Measurements from ENCODE around the gene ANKRA2.

DNA sequence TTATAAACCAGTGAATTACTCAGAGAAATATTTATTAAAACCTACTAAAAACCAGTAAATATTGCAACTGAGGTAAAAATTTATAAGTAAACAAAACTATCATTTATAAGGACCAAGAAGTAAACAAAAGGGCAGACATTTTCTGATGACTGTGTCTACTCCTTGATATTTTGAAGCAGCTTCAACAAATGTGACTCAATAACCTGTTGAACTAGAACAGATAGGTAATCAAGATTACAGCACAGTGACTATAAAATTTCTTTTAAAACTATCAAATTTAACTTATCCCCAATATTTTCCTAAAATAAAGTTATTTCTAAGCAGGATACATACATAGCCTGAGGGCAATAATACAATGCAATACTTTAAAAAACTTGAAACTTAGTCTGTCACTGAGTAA lies 12.8 kb downstream of the ANKRA2 start:
- TF ChIP-seq, protein P1, sequence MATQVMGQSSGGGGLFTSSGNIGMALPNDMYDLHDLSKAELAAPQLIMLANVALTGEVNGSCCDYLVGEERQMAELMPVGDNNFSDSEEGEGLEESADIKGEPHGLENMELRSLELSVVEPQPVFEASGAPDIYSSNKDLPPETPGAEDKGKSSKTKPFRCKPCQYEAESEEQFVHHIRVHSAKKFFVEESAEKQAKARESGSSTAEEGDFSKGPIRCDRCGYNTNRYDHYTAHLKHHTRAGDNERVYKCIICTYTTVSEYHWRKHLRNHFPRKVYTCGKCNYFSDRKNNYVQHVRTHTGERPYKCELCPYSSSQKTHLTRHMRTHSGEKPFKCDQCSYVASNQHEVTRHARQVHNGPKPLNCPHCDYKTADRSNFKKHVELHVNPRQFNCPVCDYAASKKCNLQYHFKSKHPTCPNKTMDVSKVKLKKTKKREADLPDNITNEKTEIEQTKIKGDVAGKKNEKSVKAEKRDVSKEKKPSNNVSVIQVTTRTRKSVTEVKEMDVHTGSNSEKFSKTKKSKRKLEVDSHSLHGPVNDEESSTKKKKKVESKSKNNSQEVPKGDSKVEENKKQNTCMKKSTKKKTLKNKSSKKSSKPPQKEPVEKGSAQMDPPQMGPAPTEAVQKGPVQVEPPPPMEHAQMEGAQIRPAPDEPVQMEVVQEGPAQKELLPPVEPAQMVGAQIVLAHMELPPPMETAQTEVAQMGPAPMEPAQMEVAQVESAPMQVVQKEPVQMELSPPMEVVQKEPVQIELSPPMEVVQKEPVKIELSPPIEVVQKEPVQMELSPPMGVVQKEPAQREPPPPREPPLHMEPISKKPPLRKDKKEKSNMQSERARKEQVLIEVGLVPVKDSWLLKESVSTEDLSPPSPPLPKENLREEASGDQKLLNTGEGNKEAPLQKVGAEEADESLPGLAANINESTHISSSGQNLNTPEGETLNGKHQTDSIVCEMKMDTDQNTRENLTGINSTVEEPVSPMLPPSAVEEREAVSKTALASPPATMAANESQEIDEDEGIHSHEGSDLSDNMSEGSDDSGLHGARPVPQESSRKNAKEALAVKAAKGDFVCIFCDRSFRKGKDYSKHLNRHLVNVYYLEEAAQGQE (IDR thresholded peaks at IDR 0.05; ENCODE audit: low read depth) = no peak
- TF ChIP-seq ZBTB7A (IDR thresholded peaks at IDR 0.05; ENCODE audit: low read depth) = no peak

Data from Ishikawa (cell line).